Mucosa of rectum (tissue), 2 donors: ENCODE results near the gene HCN3.

Experiments
- H3K27ac ChIP-seq, 2 donors: one replicate each; pipeline ENCODE4 v1.7.0; 2013; ENCODE audit warnings: inconsistent platforms in 2 of 2, low read depth in 2 of 2, low read length in 2 of 2
- H3K27me3 ChIP-seq, 2 donors: one replicate each; pipeline ENCODE4 v1.7.0; 2013; ENCODE audit warnings: low read length in 2 of 2; ENCODE audit not compliant: control insufficient read depth in 2 of 2, insufficient read depth in 2 of 2
- H3K36me3 ChIP-seq, 2 donors: one replicate each; pipeline ENCODE4 v1.7.0; 2013; ENCODE audit warnings: low read length in 2 of 2; ENCODE audit not compliant: control insufficient read depth in 2 of 2, insufficient read depth in 2 of 2
- H3K4me1 ChIP-seq, 2 donors: one replicate each; pipeline ENCODE4 v1.7.0; 2013; ENCODE audit warnings: low read length in 2 of 2, mild to moderate bottlenecking in 1 of 2; ENCODE audit not compliant: control insufficient read depth in 2 of 2, insufficient read depth in 2 of 2
- H3K4me3 ChIP-seq, 2 donors: one replicate each; pipeline ENCODE4 v1.7.0; 2013; ENCODE audit warnings: low read length in 2 of 2
- H3K9ac ChIP-seq, 2 donors: one replicate each; pipeline ENCODE4 v1.7.0; 2013; ENCODE audit warnings: low read length in 2 of 2, low read depth in 1 of 2, mild to moderate bottlenecking in 1 of 2
- H3K9me3 ChIP-seq, 2 donors: one replicate each; pipeline ENCODE4 v1.7.0; 2013; ENCODE audit warnings: low read length in 2 of 2; ENCODE audit not compliant: control insufficient read depth in 2 of 2
- donor health status: healthy.
- donor health status: Normal muscosa, but diverticular disease.

Gene HCN3

GRCh38 chr1:155307247-155307740, 30.0 kb downstream of the HCN3 start:
- Histone ChIP-seq H3K4me1 (peaks cover 8 to 17% of the 10 kb centered on the region in 2 donors), H3K27me3 (no peaks in the 10 kb centered on the region), H3K9ac (no peak overlapping the region), H3K4me3 (no peak overlapping the region), H3K36me3 (peaks cover 4 to 10% of the 10 kb centered on the region in 2 donors), H3K9me3 (no peaks in the 10 kb centered on the region), H3K27ac (no peak overlapping the region)

- H3K27me3 ChIP-seq, result no peaks in the 10 kb centered on the region
- H3K36me3 ChIP-seq, result peaks cover 11 to 20% of the 10 kb centered on the region in 2 donors
- peak within 1 kb of the TSS; percentile 89 to 92 for H3K27ac ChIP-seq
- H3K9me3 ChIP-seq, result no peaks in the 10 kb centered on the region
- peak within 1 kb of the TSS; percentile 75 to 99 for H3K4me3 ChIP-seq
- H3K4me1 ChIP-seq, result peaks cover 8 to 17% of the 10 kb centered on the region in 2 donors
- H3K9ac ChIP-seq, result peak within 1 kb of the TSS; percentile 83 to 97
Observed at GRCh38 chr1:155308493-155309422, 31.5 kb downstream of the HCN3 start, which contains the start of gene FDPS. FDPS (plus strand) TSS chr1:155308866; CDS start chr1:155309790, 924 bp downstream.

- Histone ChIP-seq H3K27ac (peak overlapping the region; percentile 89 to 92), H3K9ac (peak overlapping the region; percentile 83 to 97)
Observed at GRCh38 chr1:155309423-155310021, 32.3 kb downstream of the HCN3 start.

GRCh38 chr1:155313261-155313660, 36.0 kb downstream of the HCN3 start:
- Histone ChIP-seq H3K27me3 (no peaks in the 10 kb centered on the region), H3K9me3 (no peaks in the 10 kb centered on the region), H3K4me1 (peaks cover 11 to 12% of the 10 kb centered on the region in 2 donors), H3K27ac (no peak overlapping the region), H3K36me3 (peaks cover 20 to 25% of the 10 kb centered on the region in 2 donors), H3K9ac (no peak overlapping the region), H3K4me3 (no peak overlapping the region)

More at GRCh38 chr1:155309423-155310021, 32.3 kb downstream of the HCN3 start:
- Histone ChIP-seq H3K27me3 (no peaks in the 10 kb centered on the region), H3K9me3 (no peaks in the 10 kb centered on the region), H3K36me3 (peaks cover 11 to 20% of the 10 kb centered on the region in 2 donors), H3K4me1 (peaks cover 8 to 14% of the 10 kb centered on the region in 2 donors), H3K4me3 (peak overlapping the region; percentile 75 to 99)

- no peaks in the 10 kb centered on the region for H3K9me3 ChIP-seq
- H3K36me3 ChIP-seq, result peaks cover 27 to 28% of the 10 kb centered on the region in 2 donors
- no peaks in the 10 kb centered on the region for H3K27me3 ChIP-seq
- H3K4me3 ChIP-seq, result no peak overlapping the region
- peak overlapping the region in 1 of 2 donors; percentile 31 for H3K27ac ChIP-seq
- H3K4me1 ChIP-seq, result peaks cover 15 to 20% of the 10 kb centered on the region in 2 donors
- no peak overlapping the region for H3K9ac ChIP-seq
Observed at GRCh38 chr1:155316922-155317321, 39.7 kb downstream of the HCN3 start.

- no peaks in the 10 kb centered on the region for H3K9me3 ChIP-seq
- H3K4me1 ChIP-seq, result peaks cover 23 to 28% of the 10 kb centered on the region in 2 donors
- no peak overlapping the region for H3K4me3 ChIP-seq
- no peak overlapping the region for H3K9ac ChIP-seq
- H3K27me3 ChIP-seq, result no peaks in the 10 kb centered on the region
- peaks cover 19 to 20% of the 10 kb centered on the region in 2 donors for H3K36me3 ChIP-seq
- no peak overlapping the region for H3K27ac ChIP-seq
Observed at GRCh38 chr1:155318082-155318481, 40.8 kb downstream of the HCN3 start.

- no peak overlapping the region for H3K9ac ChIP-seq
- H3K27ac ChIP-seq, result no peak overlapping the region
- no peaks in the 10 kb centered on the region for H3K9me3 ChIP-seq
- no peaks in the 10 kb centered on the region for H3K27me3 ChIP-seq
- H3K4me3 ChIP-seq, result no peak overlapping the region
- peaks cover 23 to 28% of the 10 kb centered on the region in 2 donors for H3K4me1 ChIP-seq
- H3K36me3 ChIP-seq, result peaks cover 15 to 16% of the 10 kb centered on the region in 2 donors
Observed at GRCh38 chr1:155319536-155319935, 42.3 kb downstream of the HCN3 start.

- Histone ChIP-seq H3K27me3 (no peaks in the 10 kb centered on the region), H3K4me1 (peaks cover 24 to 29% of the 10 kb centered on the region in 2 donors), H3K36me3 (peaks cover 11 to 15% of the 10 kb centered on the region in 2 donors), H3K4me3 (peak overlapping the region; percentile 70 to 75), H3K9me3 (no peaks in the 10 kb centered on the region), H3K9ac (peak overlapping the region; percentile 60 to 69), H3K27ac (peak overlapping the region; percentile 72 to 73)
Observed at GRCh38 chr1:155320252-155320651, 43.0 kb downstream of the HCN3 start.

- no peaks in the 10 kb centered on the region for H3K9me3 ChIP-seq
- H3K36me3 ChIP-seq, result peaks cover 11 to 15% of the 10 kb centered on the region in 2 donors
- peak within 1 kb of the TSS; percentile 72 to 73 for H3K27ac ChIP-seq
- no peaks in the 10 kb centered on the region for H3K27me3 ChIP-seq
- peak within 1 kb of the TSS; percentile 60 to 69 for H3K9ac ChIP-seq
- peaks cover 31 to 36% of the 10 kb centered on the region in 2 donors for H3K4me1 ChIP-seq
- peak within 1 kb of the TSS; percentile 70 to 75 for H3K4me3 ChIP-seq
Observed at GRCh38 chr1:155320661-155321617, 43.7 kb downstream of the HCN3 start, which contains the start of gene RUSC1. RUSC1 (plus strand) TSS chr1:155320894; CDS start chr1:155321774, 880 bp downstream.
